ENCODE data around the gene RUNDC3A.

GRCh38 chr17:44348234-44348987, 40.0 kb downstream of the RUNDC3A start:
- TF ChIP-seq CTCF (IDR thresholded peaks at IDR 0.05) (no peak), POLR2AphosphoS5 (IDR thresholded peaks at IDR 0.05) (no peak)
